ENCODE data around the gene KCNK18.

DNA sequence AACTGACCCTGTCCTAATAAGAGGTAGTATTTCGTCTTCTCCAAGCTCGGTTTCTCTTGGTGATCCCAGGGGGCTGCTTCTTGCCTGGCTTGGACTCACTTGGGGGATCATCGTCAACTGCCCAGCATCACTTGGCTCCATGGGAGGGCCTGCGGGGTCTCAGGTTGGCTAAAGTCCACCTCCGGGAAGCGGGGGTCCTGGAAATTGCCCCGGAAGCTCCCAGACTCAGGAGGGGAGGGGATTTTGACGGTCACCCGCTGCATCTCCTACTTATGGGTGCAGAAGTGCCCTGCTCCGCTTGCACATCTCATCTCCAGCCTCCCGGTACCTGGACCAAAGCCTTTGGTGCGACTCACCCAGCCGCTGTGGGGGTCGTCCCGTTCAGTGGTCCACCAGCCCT, 18.7 kb downstream of the KCNK18 start:
- TF ChIP-seq, protein P1, sequence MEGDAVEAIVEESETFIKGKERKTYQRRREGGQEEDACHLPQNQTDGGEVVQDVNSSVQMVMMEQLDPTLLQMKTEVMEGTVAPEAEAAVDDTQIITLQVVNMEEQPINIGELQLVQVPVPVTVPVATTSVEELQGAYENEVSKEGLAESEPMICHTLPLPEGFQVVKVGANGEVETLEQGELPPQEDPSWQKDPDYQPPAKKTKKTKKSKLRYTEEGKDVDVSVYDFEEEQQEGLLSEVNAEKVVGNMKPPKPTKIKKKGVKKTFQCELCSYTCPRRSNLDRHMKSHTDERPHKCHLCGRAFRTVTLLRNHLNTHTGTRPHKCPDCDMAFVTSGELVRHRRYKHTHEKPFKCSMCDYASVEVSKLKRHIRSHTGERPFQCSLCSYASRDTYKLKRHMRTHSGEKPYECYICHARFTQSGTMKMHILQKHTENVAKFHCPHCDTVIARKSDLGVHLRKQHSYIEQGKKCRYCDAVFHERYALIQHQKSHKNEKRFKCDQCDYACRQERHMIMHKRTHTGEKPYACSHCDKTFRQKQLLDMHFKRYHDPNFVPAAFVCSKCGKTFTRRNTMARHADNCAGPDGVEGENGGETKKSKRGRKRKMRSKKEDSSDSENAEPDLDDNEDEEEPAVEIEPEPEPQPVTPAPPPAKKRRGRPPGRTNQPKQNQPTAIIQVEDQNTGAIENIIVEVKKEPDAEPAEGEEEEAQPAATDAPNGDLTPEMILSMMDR (IDR thresholded peaks at IDR 0.05) = no peak
- no peak for TF ChIP-seq EZH2phosphoT487 (IDR thresholded peaks at IDR 0.05)

All from neural progenitor cell (in vitro differentiated cells).